RWPE2 (cell line): Measurements from ENCODE around the gene PARP4.
"Not testable (repeated sequence)": the region's sequence is repeated elsewhere in the genome, so short reads cannot be mapped to it uniquely, and the experiment has no call there.

ENCODE experiments used
- ATAC-seq: fragments of 200-7000 bp; cut with Tn5 transposase; 3 replicates; pipeline ENCODE4 v1.9.1; 2021; ENCODE audit warnings: low read depth
- DNase-seq: peaks from one replicate; pipeline ENCODE4 v3.0.0-alpha.2; 2020; ENCODE audit warnings: low spot score
- H3K27ac ChIP-seq: fragments of 450-650 bp; 2 replicates; pipeline ENCODE4 v1.5.1; 2017; ENCODE audit warnings: mild to moderate bottlenecking; ENCODE audit not compliant: poor library complexity, severe bottlenecking
- H3K27me3 ChIP-seq: fragments of 250-450 bp; sonication (Bioruptor Pico); 2 replicates; pipeline ENCODE4 v1.5.1; 2021; ENCODE audit warnings: mild to moderate bottlenecking, moderate library complexity; ENCODE audit not compliant: insufficient read depth, poor library complexity, severe bottlenecking
- H3K36me3 ChIP-seq: fragments of 250-450 bp; sonication (Bioruptor Pico); 2 replicates; pipeline ENCODE4 v1.5.1; 2020; ENCODE audit warnings: low read depth, mild to moderate bottlenecking, moderate library complexity
- H3K4me1 ChIP-seq: fragments of 250-450 bp; sonication (Bioruptor Pico); 2 replicates; pipeline ENCODE4 v1.5.1; 2021; ENCODE audit warnings: mild to moderate bottlenecking, moderate library complexity; ENCODE audit not compliant: insufficient read depth, poor library complexity, severe bottlenecking
- H3K4me3 ChIP-seq: fragments of 250-450 bp; sonication (Bioruptor Pico); 2 replicates; pipeline ENCODE4 v1.5.1; 2021; ENCODE audit warnings: mild to moderate bottlenecking, moderate library complexity; ENCODE audit not compliant: severe bottlenecking
- H3K9me3 ChIP-seq: fragments of 250-450 bp; sonication (Bioruptor Pico); 2 replicates; pipeline ENCODE4 v1.5.1; 2021; ENCODE audit warnings: mild to moderate bottlenecking, moderate library complexity; ENCODE audit not compliant: severe bottlenecking
- TF ChIP-seq, protein P1 (sequence below): fragments of 450-650 bp; IDR thresholded peaks from one replicate; pipeline ENCODE4 v1.5.1; 2017; ENCODE audit warnings: mild to moderate bottlenecking, moderate library complexity; ENCODE audit not compliant: poor library complexity, severe bottlenecking

The PARP4 gene

DNA sequence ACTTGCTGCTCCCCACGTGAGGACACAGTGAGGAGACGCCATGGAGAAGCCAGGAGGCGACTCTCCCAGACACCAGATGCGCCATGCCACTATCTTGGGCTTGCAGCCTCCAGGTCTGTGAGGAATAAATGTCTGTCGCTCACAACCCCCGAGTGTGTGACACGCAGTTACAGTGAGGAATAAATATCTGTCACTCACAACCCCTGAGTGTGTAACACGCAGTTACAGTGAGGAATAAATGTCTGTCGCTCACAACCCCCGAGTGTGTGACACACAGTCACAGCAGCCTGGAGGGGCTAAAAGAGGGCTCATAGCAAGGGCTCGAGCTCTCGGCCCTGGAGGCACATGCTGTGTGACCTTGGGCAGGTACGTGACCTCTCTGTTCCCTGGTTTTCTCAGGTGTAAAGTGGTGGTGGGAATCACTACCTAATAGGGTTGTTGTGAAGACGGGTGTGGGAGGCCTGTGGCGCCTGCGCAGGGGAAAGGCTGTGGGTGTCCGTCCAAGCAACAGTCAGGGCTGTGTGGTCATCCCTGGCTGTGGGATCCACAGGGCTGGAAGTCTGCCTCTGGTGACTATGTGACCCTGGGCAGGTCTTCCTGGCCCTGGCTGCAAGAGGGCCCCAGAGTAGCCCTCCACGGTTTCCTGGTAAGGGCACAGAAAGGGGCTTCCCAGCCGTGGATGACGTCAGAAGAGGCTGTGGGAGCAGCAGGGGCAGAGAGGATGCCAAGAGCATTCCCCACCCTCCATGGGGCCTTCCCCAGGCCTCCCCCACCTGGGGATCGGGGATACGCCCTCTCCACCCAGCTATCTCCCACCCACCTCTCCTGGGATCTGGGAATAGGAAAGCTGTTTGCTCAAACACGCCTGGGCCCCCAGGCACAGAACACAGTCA, 125.5 kb downstream of the PARP4 start:
- H3K27ac ChIP-seq, result no peak overlapping the region

DNA sequence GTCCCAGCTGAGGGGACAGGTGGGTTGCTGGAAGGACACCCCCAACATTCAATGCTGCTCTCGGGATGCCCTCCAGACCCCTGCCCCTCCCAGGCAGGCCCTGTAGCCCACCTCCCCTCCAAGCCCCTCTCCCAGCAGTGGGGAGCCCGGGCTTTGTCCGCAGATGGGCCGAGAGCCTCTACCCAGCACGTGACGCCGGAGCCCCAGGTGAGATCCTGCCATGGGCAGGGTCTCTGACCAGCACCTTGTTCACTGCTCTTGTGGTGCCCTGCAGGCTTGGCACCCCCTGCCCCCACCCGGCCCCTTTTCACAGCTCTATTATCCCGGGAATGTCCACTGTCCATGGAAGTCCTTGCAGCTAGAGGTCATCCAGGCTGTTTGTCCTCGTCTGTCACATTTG, 126.7 kb downstream of the PARP4 start:
- H3K9me3 ChIP-seq, result no peaks in the 10 kb centered on the region
- TF ChIP-seq, protein P1, sequence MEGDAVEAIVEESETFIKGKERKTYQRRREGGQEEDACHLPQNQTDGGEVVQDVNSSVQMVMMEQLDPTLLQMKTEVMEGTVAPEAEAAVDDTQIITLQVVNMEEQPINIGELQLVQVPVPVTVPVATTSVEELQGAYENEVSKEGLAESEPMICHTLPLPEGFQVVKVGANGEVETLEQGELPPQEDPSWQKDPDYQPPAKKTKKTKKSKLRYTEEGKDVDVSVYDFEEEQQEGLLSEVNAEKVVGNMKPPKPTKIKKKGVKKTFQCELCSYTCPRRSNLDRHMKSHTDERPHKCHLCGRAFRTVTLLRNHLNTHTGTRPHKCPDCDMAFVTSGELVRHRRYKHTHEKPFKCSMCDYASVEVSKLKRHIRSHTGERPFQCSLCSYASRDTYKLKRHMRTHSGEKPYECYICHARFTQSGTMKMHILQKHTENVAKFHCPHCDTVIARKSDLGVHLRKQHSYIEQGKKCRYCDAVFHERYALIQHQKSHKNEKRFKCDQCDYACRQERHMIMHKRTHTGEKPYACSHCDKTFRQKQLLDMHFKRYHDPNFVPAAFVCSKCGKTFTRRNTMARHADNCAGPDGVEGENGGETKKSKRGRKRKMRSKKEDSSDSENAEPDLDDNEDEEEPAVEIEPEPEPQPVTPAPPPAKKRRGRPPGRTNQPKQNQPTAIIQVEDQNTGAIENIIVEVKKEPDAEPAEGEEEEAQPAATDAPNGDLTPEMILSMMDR, result no peak

More for the DNA sequence above, 125.5 kb downstream of the PARP4 start:
- Histone ChIP-seq H3K4me3 (no peak overlapping the region), H3K27me3 (no peaks in the 10 kb centered on the region), H3K9me3 (no peaks in the 10 kb centered on the region), H3K36me3 (no peaks in the 10 kb centered on the region), H3K4me1 (no peaks in the 10 kb centered on the region)
- ATAC-seq (no peak), DNase-seq (no peak)
- TF ChIP-seq, protein P1, result no peak

DNA sequence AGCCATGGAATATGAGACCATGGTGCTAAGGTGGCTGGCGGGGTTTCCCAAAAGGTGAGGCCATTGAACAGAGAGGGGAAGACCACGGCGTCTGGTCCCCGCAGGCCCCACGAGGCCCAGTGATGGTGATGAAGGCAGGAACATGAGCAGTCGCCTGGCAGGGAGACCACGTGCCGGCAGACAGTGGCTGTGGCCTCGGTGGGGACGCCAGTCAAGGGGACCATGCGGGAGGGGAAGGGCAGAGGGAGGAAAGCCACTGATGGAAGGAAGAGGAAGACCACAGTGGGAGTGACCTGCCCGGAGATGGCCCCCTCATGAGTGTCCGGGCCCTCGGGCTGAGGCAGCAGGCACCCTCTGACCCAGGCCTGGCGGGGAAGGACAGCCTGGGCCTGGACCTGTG, 127.6 kb downstream of the PARP4 start:
- ATAC-seq, DNase-seq, H3K4me3 ChIP-seq, H3K4me1 ChIP-seq, H3K36me3 ChIP-seq, H3K27ac ChIP-seq, H3K27me3 ChIP-seq, H3K9me3 ChIP-seq: not testable (repeated sequence)

More for the DNA sequence above, 126.7 kb downstream of the PARP4 start:
- ATAC-seq, result no peak
- Histone ChIP-seq H3K4me3 (no peak overlapping the region), H3K4me1 (no peaks in the 10 kb centered on the region), H3K36me3 (no peaks in the 10 kb centered on the region), H3K27me3 (no peaks in the 10 kb centered on the region), H3K27ac (no peak overlapping the region)
- no peak for DNase-seq

DNA sequence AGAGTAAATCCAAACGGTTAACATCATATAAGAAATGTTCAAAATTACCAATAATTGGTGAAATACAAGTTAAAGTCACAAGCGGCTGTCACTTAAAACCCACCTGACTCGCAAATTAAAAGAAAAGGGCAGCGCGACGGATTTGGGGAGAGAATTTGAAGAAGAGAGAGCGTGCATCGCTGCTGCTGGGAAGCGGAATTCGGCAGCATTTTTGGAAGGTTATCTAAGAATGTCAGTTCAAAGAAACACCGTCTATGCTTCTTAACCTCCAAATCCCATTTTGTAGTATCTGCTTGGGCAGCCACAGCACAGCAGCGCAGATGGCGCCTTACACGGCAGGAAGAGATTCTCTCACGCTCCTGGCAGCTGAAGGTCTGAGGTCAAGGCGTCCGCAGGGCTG, 128.5 kb downstream of the PARP4 start:
- not testable (repeated sequence) for H3K27me3 ChIP-seq, H3K36me3 ChIP-seq, H3K9me3 ChIP-seq, DNase-seq, ATAC-seq, H3K4me3 ChIP-seq, H3K4me1 ChIP-seq, H3K27ac ChIP-seq

DNA sequence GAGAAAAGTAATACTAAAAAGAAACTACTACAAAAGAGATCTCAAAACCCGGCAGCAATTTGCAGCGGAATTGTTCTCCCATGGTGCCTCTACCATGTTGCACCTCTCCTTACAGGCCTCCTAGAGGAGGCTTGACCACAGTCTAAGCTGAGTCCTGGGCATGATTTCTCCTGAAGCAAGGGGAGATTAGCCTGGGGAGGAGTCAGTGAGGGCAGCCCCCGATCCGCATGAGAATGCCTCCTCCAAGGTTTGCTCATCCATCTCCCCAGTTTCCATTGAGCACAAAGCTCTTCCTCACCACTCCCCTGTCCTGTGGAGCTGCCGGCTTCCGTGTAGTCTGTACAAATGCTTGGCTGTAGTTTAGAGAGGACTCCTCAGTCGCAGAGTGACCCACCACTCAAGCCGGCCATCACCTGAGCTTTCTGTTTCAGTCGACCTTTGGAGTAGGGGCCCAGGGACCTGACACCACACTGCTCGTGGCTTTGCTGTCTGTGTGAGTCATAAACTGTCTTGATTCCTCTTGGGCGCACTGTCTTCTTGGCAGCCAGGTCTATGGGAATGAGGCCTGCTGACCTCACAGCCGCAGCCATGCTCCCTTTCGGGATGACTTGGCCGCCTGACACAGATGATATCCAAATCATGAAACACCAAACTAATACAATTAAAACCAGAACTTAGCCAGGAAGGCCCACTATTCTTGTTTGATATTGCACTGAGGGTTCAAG, 130.9 kb downstream of the PARP4 start:
- H3K4me1 ChIP-seq, result no peaks in the 10 kb centered on the region
- H3K4me3 ChIP-seq, result no peak overlapping the region
- no peaks in the 10 kb centered on the region for H3K9me3 ChIP-seq
- H3K27me3 ChIP-seq, result no peaks in the 10 kb centered on the region
- no peaks in the 10 kb centered on the region for H3K36me3 ChIP-seq
- ATAC-seq, result no peak
- H3K27ac ChIP-seq, result no peak overlapping the region
- DNase-seq, result no peak
- TF ChIP-seq, protein P1, result no peak

DNA sequence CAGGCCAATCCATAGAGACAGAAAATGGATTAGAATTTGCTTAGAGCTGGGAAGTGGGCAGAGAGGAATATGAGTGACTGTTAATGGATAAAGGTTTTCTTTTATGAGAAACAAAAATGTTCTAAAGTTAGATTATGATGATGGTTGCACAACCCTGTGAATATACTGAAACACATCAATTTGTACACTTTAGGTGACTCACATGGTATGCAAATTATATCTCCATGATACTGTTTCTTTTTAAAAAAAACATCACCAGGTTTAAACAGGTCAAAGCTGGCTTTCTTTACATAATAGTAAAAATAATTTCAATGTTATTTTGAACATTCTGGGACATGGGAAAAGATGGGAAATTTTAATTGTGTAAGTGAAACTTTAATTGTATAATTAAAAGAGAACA, 131.7 kb downstream of the PARP4 start:
- not testable (repeated sequence) for H3K27me3 ChIP-seq, H3K9me3 ChIP-seq, DNase-seq, H3K4me3 ChIP-seq, H3K27ac ChIP-seq, ATAC-seq, H3K36me3 ChIP-seq, H3K4me1 ChIP-seq

DNA sequence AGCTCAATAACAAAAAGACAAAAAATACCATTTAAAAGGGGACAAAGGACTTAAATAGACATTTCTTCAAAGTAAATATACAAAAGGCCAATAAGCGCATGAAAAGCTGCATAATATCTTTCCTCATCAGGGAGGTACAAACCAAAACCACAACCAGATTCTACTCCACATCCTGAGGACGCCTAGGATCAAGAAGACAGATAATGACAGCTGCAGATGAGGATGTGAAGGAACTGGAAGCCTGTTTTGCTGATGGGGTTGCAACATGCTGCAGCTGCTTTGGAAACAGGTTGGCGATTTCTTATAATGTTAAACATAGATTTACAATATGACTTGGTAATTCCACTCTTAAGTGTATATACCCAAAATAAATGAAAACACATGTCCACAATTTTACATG, 132.4 kb downstream of the PARP4 start:
- not testable (repeated sequence) for DNase-seq, H3K27ac ChIP-seq, H3K36me3 ChIP-seq, ATAC-seq, H3K9me3 ChIP-seq, H3K4me1 ChIP-seq, H3K4me3 ChIP-seq, H3K27me3 ChIP-seq

DNA sequence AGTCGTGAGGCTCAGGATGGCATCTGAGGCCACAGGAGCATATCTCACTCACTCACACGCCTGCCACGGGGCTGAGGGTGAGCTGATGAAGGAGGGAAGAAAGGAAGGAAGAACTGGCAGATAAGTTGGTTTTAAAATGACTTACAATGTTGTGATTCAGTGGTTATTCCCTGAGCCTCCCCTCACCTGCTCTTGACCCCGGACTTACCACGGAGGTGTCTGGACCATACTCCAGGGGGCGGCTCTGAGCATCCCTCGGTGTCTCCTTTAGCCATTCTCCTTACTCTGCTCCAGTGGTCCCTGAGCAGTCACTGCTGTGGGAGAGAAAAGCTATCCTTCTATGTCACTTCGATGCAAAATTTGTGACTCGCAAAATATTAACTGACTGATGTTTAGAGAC, 141.3 kb downstream of the PARP4 start:
- H3K9me3 ChIP-seq, DNase-seq, H3K4me1 ChIP-seq, H3K27me3 ChIP-seq, H3K36me3 ChIP-seq, ATAC-seq, H3K4me3 ChIP-seq, H3K27ac ChIP-seq: not testable (repeated sequence)
